Fibroblast of skin of right biceps (primary cell): Measurements from ENCODE around the gene CYB5R2.

Experiments used
- DNase-seq: peaks from one replicate; pipeline ENCODE4 v3.0.0-alpha.2; 2013

Gene CYB5R2

DNA sequence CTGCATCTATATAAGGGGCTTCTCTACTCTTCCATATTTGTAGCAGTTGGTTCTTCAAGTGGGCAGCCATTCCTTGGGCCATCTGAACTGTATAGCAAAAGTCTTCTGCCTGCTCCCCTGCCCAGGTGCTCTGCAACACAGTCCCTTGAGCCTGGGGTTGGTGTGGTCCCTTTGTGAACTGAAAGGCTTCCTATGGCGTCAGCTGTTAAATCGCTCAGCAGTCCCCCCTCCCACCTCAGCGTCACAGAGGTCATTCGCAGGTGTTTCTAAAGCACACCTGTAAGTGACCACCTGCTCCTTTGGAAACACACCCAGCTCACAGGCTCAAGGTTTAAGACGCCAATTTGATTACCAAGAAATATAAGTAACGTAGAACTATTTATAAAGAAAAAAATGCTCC is 37.0 kb downstream of the CYB5R2 start:
- no peak for DNase-seq

DNA sequence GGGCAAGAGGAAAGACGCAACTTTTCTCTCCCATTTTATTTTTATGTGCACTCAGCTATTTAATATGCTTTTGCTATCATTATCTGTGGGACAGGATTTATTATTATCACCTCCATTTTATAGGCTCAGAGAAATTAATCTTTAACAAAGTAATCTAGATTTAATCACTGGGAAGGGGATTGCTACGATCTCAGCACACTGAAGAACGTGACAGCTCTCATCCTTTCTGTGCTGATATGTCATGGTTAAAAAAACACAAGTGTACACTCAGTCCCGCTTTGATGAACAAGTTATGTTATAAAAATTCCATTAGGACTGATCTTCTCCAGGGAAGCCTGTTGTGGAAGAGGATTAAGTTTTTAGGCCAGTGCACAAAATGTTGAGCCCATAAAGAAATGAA is 37.6 kb downstream of the CYB5R2 start:
- DNase-seq: no peak

DNA sequence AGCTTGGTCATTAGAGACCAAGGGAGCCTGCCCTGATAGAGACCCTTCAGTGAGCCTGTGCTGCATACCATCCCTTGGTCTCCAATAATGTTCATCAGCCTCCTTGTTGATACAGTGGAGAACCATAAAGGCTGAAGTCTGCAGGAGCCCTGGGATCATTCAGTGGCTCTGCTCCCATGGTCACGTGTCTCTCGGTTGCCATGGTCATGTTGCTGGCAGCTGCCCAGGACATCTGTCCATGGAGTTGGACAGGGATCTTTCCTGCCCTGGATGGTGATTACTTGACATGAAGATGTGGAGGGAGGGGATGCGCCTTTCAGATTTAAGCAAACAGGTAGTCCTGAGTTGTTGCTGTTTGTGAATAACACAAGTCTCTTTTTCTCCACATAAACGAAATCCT is 38.2 kb downstream of the CYB5R2 start:
- no peak for DNase-seq

DNA sequence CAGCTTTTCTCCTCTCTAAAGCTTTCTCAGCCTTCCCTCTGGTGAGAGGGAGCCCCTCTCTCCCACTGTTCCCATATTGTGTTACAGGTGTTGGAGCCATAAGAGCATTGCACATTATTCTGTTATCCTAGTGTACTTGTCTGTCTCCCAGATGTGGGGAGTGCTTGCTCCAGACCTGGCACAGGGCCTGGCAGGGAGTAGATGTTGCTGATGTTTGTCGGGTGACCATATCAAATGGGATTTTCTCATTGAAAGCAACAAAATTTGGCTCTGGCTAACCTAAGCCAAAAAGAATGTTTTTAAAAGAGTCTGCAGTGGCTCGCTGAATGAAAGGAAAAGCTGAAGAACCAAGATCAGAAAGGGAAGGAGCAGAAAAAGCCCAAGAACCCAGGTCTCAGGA is 41.1 kb downstream of the CYB5R2 start:
- DNase-seq: no peak

- no peak for DNase-seq
These were observed 43.3 kb downstream of the CYB5R2 start for GRCh38 chr11:7630002-7630401.

- DNase-seq: no peak
These were observed 44.6 kb downstream of the CYB5R2 start for GRCh38 chr11:7628660-7629059.

- DNase-seq: no peak
These were observed 50.6 kb downstream of the CYB5R2 start for GRCh38 chr11:7622721-7623120.

GRCh38 chr11:7621554-7621953 is 51.7 kb downstream of the CYB5R2 start:
- DNase-seq: no peak

DNA sequence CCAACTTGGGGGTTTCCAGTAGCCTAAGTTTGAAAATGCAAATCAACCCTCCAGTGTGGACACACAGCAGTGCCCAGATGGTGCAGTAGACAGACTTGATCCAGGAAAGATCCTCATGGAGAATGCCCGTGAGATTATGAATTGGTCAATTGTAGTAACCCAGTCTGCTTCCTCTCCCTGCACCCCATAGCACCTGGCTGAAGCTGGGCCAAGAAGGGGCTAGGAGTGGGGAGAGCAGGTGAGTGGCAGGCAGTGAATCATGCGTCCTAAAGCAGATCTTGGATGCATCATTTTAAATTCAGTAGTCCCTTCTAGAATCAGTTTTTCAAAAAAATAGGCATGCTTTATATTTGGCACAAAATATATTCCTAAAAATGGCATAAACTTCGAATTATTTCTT is 52.2 kb downstream of the CYB5R2 start:
- DNase-seq: no peak

DNA sequence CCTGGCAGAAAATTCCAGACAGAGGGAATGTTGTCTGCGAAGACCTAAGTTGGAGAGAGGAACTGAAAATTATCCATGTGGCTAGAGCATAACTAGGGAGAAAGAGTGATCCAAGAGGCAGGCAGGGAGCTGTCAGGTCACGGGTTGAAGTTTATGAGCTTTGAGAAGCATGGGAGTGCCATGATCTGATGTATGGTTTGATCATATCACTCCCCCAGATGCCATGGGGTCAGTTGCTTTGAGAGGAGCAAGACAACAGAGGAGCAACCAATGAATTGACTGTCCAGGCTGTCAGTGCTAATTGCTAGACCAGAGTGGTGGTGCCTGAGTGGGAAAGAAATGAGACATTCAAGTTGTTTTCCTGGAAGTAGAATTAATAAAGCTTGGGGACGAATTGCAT is 54.0 kb downstream of the CYB5R2 start:
- no peak for DNase-seq

DNA sequence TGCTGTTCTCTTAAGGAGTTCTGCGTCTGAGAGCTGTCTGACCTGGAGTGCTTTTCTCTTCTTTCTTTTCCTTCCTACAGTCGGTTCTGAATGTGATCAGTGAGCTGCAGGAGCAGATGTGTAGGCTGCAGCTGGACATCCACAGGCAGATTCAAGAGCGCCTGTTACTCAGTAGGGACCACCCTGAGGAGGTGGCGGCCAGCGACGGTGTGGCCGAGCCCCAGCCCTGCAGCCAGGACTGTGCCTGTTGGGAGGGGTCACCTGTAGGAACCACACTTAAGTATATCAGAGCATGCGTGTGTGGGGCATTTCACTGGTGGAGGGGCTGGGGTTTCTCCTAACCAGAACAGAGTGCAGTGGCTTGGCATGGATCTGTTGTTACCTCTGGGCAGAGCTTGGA is 56.3 kb downstream of the CYB5R2 start:
- no peak for DNase-seq
